ENCODE results near the gene SH2D3C.

The SH2D3C gene

DNA sequence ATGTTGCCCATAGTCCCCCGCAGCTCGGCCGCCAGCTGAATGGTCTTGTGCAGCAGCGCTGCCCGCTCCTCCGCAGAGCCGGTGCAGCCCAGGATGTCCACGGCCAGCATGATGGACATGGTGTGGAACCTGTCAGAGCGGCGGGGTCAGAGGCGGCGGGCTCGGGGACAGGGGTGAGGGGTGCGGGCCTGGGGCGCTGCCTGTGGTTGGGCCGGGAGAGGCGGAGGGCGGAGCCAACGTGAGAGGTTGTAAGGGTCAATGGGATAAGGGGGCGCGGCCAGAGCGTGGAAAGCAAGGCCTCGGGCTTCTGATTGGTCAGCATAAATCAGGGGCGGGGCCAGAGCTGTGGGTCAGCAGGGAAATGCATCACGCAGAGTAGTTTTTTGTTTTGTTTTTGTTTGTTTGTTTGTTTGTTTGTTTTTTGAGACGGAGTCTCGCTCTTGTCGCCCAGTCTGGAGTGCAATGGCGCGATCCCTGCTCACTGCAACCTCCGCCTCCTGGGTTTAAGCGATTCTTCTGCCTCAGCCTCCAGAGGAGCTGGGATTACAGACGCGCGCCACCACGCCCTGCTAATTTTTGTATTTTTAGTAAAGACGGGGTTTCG is 36.5 kb downstream of the SH2D3C start:
- peak; percentile 83 for DNase-seq (ENCODE audit: low spot score)

DNA sequence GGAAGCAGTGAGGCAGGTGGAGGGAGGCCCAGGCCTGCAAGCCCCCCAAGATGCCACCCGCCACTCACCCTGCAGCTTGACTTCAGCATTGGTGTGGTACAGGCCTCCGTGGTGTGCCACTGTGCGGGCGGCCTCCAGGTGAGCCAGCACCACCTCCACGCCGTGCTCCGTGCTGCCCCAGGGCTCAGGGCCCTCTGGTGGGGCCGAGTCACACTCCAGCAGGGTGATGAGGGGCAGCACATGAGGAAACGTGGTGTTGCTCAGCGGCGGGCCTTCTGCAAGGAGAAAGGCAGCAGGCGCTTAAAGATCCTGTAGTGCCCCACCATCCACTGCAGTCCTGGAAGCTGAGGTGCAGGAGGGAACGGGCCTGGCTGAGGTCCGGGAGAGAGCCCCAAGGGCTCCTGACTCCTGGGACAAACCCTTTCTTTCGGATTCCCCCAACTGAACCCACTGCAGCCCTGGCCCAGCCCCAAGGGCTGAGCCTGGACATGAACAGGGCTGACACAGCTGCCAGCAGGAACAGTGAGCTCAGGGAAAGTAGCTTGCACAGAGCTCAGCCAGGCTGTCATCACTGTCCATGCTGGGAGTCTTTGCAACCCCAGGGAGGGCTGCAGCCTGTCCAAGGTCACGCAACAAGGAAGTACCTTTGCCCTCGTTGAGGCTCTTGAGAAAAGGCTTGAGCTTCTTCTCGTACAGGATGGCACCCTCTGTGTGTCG is 38.7 kb downstream of the SH2D3C start:
- DNase-seq (ENCODE audit: low spot score): no peak

DNA sequence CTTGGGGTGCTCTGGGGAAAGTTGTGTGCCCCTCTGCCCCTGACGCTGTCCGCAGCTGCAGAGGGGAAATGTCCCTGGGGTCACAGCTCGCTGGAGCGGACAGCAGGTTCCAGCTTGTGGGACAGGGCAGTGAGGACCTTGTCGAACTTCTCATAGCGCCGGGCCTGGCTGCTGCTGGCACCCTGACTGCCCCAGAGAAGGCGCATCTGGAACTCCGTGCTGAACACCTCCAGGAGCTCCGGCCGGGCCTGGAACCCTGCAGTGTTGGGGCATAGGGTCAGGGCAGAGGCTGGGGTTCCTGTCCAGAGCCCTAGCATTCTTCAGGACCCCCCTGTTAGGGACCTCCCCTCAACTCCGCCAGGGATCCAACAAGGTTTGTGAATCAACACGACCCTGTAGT is 39.8 kb downstream of the SH2D3C start:
- no peak for DNase-seq (ENCODE audit: low spot score)

DNA sequence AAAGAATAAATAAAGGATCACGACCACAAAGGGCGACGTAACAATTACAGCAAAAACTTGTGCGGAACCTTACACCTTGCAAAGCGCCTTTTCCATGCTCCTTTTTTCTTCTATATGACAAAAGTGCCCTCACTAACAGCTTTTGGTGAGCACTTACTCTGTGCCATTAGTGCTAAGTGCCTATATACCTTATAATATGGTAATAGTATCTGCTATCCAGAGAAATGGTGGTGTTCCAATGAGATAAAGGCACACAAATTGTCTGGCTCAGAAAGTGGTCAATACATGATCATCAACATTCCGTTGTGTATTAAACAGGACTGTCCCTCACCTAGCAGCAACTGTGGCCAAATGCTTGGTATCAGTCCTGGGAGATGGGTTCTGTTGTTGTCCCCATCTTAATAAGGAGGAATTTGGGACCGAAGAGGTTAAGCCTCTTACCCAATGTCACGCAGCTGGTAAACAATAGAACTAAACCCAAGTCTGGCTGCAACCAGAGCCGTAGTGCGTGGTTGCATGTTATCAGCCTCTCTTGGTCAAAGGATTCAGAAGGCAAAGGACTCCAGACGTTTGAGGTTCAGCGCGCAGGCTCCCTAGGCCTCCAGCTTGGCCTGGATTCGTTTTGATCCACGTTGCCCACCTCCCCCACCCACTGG is 42.8 kb downstream of the SH2D3C start:
- no peak for DNase-seq (ENCODE audit: low spot score)

DNA sequence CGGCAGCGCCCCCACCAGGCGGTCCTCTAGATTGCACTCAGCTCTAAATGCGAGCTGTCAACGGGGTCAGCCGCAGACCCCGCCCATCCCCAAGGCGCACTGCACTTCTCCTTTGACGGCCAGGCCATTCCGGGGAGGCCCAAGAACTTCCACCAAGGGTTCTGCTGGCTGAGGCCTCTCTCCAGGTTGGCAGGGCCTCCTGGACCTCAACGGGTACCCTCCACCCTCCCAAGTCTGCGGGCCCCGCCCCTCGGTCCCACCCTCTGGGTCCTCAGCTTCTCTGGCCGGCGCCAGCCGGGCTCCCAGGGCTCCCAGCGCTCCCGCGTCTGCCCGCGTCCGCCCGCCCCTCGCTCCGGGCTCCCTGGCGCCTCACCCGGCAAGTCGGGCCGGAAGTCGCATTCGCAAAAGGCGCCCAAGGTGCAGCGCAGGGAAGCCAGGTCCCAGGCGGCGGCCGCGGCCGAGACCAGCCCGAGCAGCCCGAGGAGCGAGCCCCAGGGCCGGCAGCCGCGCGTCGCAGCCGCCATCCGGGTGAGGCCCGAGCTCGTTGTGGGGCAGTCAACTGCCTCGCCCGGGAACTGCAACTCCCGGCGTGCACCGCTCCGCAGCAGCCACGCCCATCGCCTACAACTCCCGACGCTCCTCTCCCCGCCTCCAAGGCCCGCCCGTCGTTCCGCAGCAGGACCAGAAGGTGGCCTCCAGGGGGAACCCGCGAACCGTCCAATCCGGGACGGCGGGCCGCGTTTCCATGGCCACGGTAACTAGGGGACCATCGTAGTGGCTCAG is 43.5 kb downstream of the SH2D3C start, which contains the start of gene TOR2A:
Gene TOR2A (minus strand): TSS at position 548 of the 783 bp plus-strand sequence. CDS start 24 bp downstream, at position 524.
- DNase-seq (ENCODE audit: low spot score): peak; percentile 99

DNA sequence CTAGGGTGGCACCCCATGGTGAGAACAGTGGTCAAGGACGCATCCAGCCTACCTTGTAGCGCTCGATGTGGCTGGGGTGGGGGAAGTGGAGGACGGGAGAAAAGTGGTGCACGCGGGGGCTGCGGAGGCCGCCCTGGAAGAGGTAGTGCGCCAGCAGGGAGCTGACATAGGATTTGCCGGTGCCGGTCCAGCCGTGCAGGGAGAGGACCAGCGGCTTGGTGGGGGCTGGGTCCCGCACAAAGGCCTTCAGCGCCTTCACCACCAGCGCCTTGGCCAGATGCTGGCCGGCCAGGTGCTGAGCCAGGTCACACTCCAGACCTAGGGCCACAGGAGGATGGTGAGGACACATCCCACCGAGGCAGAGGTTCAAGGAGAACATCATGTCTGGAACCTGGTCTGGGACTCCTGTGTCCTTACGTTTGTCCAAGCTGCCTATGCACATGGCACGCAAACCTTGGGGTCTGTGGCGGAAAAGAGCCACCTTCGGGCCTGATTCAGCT is 44.2 kb downstream of the SH2D3C start:
- no peak for DNase-seq (ENCODE audit: low spot score)

DNA sequence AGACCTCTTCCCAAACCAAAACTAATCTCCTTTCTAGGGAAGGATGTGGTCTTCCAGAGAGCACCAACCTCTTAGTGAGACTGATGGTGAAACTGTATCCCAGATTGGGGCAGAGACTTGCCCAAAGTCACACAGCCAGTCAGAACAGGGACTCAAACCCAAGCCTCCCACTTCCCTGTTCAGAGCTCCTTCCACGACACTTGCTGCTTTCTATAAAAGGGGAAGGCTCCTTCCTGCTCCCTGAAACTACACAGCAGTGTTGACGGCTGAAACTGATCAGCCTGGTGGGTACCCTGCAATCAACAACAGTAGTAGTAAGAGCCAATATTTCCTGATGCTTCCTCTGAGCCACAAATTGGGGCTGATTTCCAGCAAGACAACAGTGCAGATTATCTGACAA is 44.9 kb downstream of the SH2D3C start:
- no peak for DNase-seq (ENCODE audit: low spot score)

DNA sequence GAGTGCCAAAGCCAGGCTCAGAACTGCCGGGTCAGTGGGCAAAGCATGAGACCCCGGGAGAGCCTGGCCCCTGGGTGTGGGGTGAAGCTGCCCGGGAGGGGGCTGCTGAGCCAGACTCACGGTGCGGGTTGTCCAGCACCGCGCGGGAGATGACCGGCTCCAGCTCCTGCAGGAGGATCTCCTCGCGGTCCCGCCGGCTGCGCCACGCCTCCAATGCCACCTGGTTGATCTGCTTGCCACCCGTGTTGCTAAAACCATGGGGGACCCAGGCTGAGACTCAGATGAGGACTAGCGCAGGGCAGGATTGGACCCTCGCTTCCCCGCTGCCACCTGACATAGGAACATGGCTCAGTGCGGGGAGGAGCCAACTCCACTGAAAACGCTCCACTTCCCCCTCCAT is 46.0 kb downstream of the SH2D3C start:
- no peak for DNase-seq (ENCODE audit: low spot score)

DNA sequence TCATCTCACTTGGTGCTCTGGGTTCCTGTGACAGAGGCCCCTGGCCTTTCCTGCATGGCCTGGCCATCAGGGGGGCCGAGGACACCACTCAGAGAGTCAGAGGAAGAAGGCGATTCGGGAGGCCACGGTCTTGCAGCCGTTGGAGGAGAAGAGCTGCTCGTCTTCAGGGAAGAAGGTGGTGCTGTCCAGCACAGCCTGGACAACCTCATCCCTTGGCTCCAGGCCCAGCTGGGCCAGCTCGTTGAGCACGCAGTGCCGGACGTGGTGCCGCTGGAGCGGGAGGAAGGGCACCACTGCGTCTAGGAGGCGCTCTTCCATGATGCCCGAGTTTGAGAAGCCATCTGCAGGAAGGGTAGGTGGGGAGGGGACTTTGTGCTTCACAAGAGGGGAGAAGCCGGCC is 46.5 kb downstream of the SH2D3C start:
- DNase-seq (ENCODE audit: low spot score): no peak

DNA sequence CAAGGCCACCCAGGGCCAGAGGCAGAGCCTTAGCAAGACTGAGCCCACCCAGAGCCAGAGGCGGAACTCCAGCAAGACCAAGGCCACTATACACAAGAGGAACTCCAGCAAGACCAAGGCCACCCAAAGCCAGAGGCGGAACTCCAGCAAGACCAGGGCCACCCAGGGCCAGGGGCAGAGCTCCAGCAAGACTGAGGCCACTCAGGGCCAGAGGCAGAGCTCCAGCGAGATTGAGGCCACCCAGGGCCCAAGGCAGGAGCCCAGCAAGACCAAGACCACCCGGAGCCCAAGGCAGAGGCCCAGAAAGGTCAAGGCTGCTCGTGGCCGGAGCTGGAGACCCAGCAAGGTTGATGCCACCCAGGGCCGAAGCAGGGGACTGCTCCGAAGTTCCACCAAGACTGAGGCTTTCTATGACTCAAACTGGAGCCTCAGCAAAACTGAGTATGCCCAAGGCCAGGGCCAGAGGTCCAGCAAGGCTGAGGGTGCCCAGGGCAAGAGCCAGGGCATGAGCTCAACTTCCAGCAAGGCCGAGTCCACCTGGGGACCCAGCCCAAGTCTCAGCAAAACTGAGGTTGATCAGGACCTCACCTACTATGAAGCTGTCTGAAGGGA is 47.6 kb downstream of the SH2D3C start:
- no peak for DNase-seq (ENCODE audit: low spot score)

DNA sequence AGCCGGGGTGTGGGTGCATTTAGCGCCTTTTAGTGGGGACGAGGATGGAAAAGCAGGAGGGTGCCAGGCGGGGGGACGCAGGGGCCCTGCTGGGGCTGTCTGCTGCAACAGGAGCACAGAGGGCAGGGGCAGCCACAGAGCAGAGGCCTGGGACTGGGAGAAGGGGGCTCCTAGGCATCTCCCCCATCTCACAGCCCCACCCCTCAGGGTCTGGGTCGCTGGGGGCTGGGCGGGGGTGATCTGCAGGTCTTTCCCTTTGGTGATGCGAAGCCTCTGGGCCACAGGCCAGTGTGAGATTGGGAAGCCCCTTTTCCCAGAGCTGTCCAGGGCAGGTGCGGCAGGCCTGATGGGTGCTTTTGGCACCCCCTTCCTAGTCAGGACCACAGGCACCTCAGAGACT is 48.2 kb downstream of the SH2D3C start:
- DNase-seq (ENCODE audit: low spot score): no peak

DNA sequence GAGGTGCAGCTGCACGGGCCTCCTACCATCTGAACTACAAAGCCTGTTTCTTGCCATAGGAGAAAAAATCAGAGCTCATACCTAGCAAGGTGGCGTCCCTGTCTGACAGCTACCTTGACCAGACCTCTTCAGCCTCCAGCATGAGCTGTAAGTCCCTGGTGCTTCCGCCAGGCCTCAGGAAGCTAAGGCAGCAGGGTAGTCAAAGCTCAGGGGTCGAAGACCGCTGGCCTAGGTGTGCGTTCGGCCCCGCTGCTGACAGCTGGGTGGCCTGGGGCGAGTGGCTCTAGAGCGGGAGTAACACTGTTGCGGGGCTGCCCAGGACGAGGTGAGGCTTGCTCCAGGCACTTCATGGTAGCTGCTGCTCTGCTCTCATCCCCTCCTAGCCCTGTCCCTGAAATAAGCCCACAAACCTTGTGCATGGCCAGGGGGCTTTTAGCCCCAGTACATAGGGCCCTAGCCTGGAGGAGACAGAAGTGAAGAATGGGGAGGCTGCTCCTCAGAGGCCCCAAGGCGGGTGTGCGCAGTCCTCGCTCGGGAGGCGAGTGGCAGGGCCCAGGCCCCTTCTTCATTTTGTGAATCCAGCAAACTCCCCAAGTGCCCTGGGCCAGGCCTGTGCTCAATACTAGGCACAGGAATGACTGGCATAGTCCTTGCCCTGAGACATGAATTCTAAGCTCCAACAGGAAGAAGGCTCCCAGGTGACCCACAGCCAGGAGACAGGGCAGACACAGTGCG is 48.8 kb downstream of the SH2D3C start:
- no peak for DNase-seq (ENCODE audit: low spot score)

DNA sequence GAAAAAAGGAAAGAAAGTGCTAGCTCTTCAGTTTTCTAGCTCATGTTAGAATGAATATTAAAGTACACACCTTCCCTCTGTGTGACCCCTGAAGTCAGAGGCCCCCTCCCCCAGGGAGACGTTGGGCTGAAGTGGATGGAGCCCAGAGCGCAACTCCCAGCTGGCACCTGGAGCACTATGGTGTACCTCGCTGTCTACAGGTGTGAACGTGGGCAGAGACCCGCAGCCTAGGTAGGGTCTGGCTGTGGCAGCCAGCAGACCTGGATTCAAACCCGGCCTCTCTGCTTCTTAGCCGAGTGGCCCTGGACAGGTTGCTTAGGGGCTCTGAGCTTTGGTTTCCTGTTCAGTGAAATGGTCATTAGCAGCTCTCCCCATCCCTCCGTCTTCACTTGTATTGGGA is 49.7 kb downstream of the SH2D3C start:
- no peak for DNase-seq (ENCODE audit: low spot score)

DNA sequence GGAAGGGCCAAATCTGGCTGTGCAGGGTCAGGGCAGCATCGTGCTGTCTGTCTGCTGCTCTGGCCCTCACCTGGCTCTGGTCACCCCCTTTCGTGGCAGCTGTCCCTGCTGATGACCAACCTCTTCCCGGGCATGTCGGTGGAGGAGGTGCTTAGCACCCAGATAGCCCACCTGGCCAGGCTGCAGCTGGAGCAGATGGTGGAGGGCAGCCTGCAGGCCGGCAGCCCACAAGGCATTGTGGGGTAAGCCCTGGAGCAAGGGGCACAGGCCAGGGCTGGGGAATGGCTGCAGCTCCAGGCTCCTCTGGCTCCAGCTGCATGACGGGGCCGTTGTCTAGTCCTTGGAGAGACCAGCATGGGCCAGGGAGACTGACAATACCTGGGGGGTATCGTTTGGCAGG is 51.6 kb downstream of the SH2D3C start:
- DNase-seq (ENCODE audit: low spot score): no peak

DNA sequence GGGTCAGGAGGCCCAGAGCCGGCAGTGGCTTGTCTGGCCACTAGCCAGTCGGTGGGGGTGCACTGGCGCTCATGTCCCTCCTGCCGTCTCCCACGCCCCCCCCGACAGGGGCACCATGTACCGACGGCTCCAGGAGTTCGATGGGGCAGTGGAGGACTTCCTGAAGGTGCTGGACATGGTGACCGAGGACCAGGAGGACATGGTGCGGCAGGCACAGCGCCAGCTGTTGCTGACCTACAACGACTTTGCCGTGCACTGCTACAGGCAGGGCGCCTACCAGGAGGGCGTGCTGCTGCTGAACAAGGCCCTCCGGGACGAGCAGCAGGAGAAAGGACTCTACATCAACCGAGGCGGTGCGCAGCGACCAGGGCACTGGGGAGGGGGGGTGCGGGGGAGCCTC is 54.5 kb downstream of the SH2D3C start:
- no peak for DNase-seq (ENCODE audit: low spot score)

DNA sequence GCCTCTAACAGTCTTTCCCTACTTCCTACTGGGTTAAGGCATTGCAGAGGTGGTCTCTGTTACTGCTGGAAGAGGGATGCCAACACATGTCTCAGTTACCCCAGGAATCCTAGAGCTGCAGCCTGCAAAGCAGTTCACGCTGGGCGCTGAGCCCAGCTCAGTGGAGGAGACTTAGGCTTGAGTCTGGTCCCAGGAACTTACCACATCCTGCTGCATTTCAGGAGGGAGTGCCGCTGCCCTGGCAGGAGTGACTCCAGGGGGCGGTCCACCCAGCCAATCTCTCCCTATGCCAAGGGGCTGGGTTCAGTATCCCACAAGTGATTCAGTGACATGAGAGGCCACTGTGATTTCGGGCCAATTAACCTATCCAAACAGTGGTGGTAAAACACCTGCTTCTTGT is 55.0 kb downstream of the SH2D3C start:
- no peak for DNase-seq (ENCODE audit: low spot score)

DNA sequence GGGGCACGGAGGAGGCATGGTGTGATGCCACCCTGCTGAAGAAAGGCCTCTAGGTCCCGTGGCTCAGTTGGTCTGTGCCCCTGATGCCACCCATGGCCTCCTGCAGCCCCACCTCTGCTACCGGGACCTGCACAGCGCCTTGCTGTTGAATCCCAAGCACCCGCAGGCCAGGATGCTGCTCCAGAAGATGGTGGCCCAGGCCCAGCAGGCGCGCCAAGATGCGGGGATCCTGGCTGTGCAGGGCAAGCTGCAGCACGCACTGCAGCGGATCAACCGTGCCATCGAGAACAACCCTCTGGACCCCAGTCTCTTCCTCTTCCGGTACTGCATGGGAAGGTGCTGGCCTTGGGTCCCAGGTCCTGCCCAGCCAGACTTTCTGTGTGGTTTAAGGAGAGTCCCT is 55.5 kb downstream of the SH2D3C start:
- no peak for DNase-seq (ENCODE audit: low spot score)

DNA sequence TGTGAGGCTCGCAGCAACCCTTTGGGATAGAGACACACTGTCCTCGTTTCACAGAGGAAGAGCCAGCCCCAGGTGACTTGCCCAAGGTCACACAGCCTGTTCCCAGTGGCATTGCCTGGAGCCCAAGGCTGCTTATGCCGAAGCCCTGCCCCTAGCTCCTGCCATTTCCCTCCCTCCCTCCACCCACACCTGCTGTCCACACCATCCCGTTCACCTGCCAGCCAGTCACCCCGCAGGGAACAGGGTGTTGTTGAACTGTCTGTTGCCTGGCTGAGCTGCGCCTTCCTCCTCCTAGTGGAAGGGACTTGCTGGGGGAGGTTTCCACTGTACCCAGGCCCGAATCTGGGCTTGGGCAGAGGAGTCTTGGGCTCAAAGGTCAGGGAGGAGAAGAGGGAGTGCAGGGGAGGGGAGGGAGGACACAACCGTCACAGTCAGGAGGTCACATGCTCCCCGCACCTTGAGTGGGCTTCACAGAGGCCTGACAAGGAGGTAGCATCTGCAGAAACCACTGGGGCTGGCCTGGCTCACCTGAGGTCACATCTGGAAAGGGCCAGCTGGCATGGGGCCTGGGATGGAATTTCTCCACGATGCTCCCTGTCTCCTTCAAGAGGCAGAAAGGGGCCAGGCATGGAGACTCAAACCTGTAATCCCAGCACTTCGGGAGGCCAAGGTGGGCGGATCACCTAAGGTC is 56.3 kb downstream of the SH2D3C start:
- no peak for DNase-seq (ENCODE audit: low spot score)

DNA sequence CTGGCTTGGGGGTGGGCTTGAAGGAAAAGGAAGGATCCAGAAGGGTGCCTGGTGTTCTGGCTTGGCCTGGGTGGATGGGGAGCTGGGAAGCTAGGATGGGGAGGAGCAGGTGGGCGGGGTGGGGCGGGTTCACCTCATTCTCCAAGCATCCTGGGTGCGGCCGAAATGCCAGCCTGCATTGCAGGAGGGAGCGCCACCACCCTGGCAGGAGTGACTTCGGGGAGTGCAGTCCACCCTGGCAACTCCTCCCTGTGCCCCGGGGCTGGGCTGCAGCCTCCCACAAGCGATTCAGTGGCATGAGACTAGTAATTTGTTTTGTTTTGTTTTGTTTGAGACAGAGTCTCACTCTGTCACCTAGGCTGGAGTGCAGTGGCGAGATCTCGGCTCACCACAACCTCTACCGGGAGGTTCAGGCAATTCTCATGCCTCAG is 57.1 kb downstream of the SH2D3C start:
- no peak for DNase-seq (ENCODE audit: low spot score)

DNA sequence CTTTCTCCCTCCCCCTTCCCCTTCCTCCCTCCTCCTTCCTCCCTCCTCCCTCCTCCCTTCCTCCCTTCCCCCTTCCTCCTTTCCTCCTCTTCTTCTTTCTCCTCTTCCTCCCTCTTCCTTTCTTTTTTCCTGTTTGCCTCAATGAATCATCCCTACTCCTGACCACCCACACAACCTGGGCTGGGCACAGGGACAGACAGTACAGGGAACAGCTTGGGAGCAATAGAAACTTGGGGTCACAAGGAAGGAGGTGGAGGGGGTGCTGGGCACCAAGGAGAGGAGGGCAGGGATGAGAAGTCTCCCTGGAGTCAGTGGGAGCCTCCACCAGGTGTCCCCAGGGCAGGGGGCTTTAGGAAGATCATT is 57.6 kb downstream of the SH2D3C start:
- no peak for DNase-seq (ENCODE audit: low spot score)

Data from COLO829 (cell line).